HCT116 (cell line): Measurements from ENCODE around the gene LRRTM4. TPM values are rescaled to one million over a fixed set of nuclear protein-coding genes. Genes with fewer than 3 reads are reported as not detected.

Experiments used
- ATAC-seq: fragments of 200-7000 bp; cut with Tn5 transposase; 2 replicates; pipeline ENCODE4 v1.9.1; 2020; ENCODE audit warnings: mild to moderate bottlenecking, moderate library complexity
- BruUV-seq: library from RNA; stranded (reverse); fragments of 400-500 nt; replicated peaks from 2 replicates; lab custom pipeline; 2021; lab: Mats Ljungman, UMichigan
- CTCF ChIA-PET: fragments of 300-600 bp; sonication (Branson Sonifier 250); formaldehyde crosslinking; loops from one replicate; lab custom pipeline; 2021; ENCODE audit warnings: antibody characterized with exemption; lab: Charles Lee
- POLR2A ChIA-PET: fragments of 300-600, 350-600 bp; sonication (Branson Sonifier 250); formaldehyde crosslinking; loops from one replicate; lab custom pipeline; 2021; ENCODE audit warnings: antibody characterized with exemption; lab: Charles Lee
- RAD21 ChIA-PET, 2 experiments: fragments of 300-600 bp; sonication (Branson Sonifier 250); formaldehyde crosslinking; loops; one replicate each; lab custom pipeline; 2023; ENCODE audit warnings: low total read pairs in 2 of 2; ENCODE audit not compliant: uncharacterized antibody in 2 of 2, unreplicated experiment in 2 of 2, low non-redundant PET in 1 of 2; lab: Charles Lee
- DNase-seq: peaks from one replicate; pipeline ENCODE4 v3.0.0-alpha.2; 2010; ENCODE audit warnings: low read depth, low spot score
- H2AFZ ChIP-seq: fragments of 200-600 bp; shearing (Covaris generic), sonication (generic); 2 replicates; pipeline ENCODE4 v1.6.1; 2017; ENCODE audit warnings: low read depth, mixed run types, mixed read lengths, antibody characterized with exemption, low read length; ENCODE audit not compliant: poor library complexity, severe bottlenecking
- H3K27ac ChIP-seq: 2 replicates; pipeline ENCODE4 v1.5.1; 2012; ENCODE audit warnings: low read depth, low read length
- H3K27me3 ChIP-seq: fragments of 200-600 bp; sonication (generic); 2 replicates; pipeline ENCODE4 v1.6.1; 2016; ENCODE audit warnings: mixed run types, low read length, mixed read lengths; ENCODE audit not compliant: insufficient read depth
- H3K36me3 ChIP-seq, 2 experiments: fragments of 200-500 bp in 1 of 2; fragments of 200-600 bp in 1 of 2; sonication (Bioruptor generic) in 1 of 2; sonication (generic) in 1 of 2; 2 replicates each; pipeline versions ENCODE4 v1.5.1 to v1.6.1; 2014 to 2016; ENCODE audit warnings: low read length in 2 of 2, inconsistent platforms in 1 of 2, mixed read lengths in 1 of 2, mixed run types in 1 of 2; ENCODE audit not compliant: insufficient read depth in 2 of 2, control insufficient read depth in 1 of 2
- H3K4me1 ChIP-seq, 2 experiments: fragments of 200-600 bp in 1 of 2; sonication (generic) in 1 of 2; 2 replicates each; pipeline versions ENCODE4 v1.5.1 to v1.6.1; 2012 to 2017; ENCODE audit warnings: low read length in 2 of 2, inconsistent platforms in 1 of 2, mild to moderate bottlenecking in 1 of 2, mixed read lengths in 1 of 2, mixed run types in 1 of 2, moderate library complexity in 1 of 2; ENCODE audit not compliant: insufficient read depth in 2 of 2, control insufficient read depth in 1 of 2
- H3K4me2 ChIP-seq: fragments of 200-600 bp; sonication (generic); 2 replicates; pipeline ENCODE4 v1.6.1; 2017; ENCODE audit warnings: mixed run types, low read length, mixed read lengths
- H3K4me3 ChIP-seq, 2 experiments: fragments of 200-600 bp in 1 of 2; sonication (generic) in 1 of 2; replicated peaks in 1 of 2; 2 replicates each; pipeline ENCODE4 v1.5.1; 2011 to 2016; ENCODE audit warnings: low read length in 2 of 2, control low read depth in 1 of 2, low read depth in 1 of 2, mild to moderate bottlenecking in 1 of 2, mixed read lengths in 1 of 2, mixed run types in 1 of 2
- H3K79me2 ChIP-seq: fragments of 200-600 bp; sonication (generic); 2 replicates; pipeline ENCODE4 v1.6.1; 2017; ENCODE audit warnings: mild to moderate bottlenecking, mixed run types, low read length, moderate library complexity, mixed read lengths; ENCODE audit not compliant: insufficient read depth
- H3K9ac ChIP-seq: fragments of 200-600 bp; sonication (generic); 2 replicates; pipeline ENCODE4 v1.6.1; 2016; ENCODE audit warnings: low read length, mixed read lengths
- H3K9me2 ChIP-seq: fragments of 200-600 bp; sonication (generic), shearing (Covaris generic); 2 replicates; pipeline ENCODE4 v1.6.1; 2017; ENCODE audit warnings: mixed run types, mild to moderate bottlenecking, moderate library complexity; ENCODE audit not compliant: insufficient read depth
- H3K9me3 ChIP-seq, 2 experiments: fragments of 200-500 bp in 1 of 2; fragments of 200-600 bp in 1 of 2; sonication (Bioruptor generic) in 1 of 2; sonication (generic) in 1 of 2; 2 replicates each; pipeline ENCODE4 v1.6.1; 2014 to 2017; ENCODE audit warnings: low read length in 2 of 2, mixed read lengths in 2 of 2, inconsistent platforms in 1 of 2, low read depth in 1 of 2, mild to moderate bottlenecking in 1 of 2, mixed run types in 1 of 2, moderate library complexity in 1 of 2; ENCODE audit not compliant: control insufficient read depth in 1 of 2, insufficient read depth in 1 of 2
- H4K20me1 ChIP-seq: fragments of 200-600 bp; sonication (generic), shearing (Covaris generic); 2 replicates; pipeline ENCODE4 v1.6.1; 2017; ENCODE audit warnings: mixed run types, mild to moderate bottlenecking, moderate library complexity; ENCODE audit not compliant: insufficient read depth
- ATF3 ChIP-seq: IDR thresholded peaks from 2 replicates; pipeline ENCODE4 v1.6.1; 2012
- CBX3 ChIP-seq: IDR thresholded peaks from 2 replicates; pipeline ENCODE4 v1.6.1; 2012; ENCODE audit warnings: low read depth
- EGR1 ChIP-seq: IDR thresholded peaks from 2 replicates; pipeline ENCODE4 v1.6.1; 2012; ENCODE audit warnings: low read depth
- ELF1 ChIP-seq: IDR thresholded peaks from 2 replicates; pipeline ENCODE4 v1.6.1; 2012; ENCODE audit warnings: low read depth, borderline replicate concordance
- EZH2 ChIP-seq: fragments of 200-600 bp; sonication (generic); IDR thresholded peaks from 2 replicates; pipeline ENCODE4 v1.6.1; 2017; ENCODE audit warnings: antibody characterized with exemption, mixed run types
- EZH2phosphoT487 ChIP-seq: fragments of 200-600 bp; IDR thresholded peaks from 2 replicates; pipeline ENCODE4 v1.6.1; 2018; ENCODE audit warnings: antibody characterized with exemption, borderline replicate concordance
- FOSL1 ChIP-seq: IDR thresholded peaks from 2 replicates; pipeline ENCODE4 v1.6.1; 2012; ENCODE audit warnings: low read depth
- JUND ChIP-seq: IDR thresholded peaks from 2 replicates; pipeline ENCODE4 v1.6.1; 2012
- MAX ChIP-seq: IDR thresholded peaks from 2 replicates; pipeline ENCODE4 v1.6.1; 2012
- POLR2A ChIP-seq: IDR thresholded peaks from 2 replicates; pipeline ENCODE4 v1.7.0; 2011; ENCODE audit warnings: borderline replicate concordance; ENCODE audit not compliant: insufficient read depth, insufficient read length; ENCODE audit errors: extremely low read depth
- POLR2AphosphoS5 ChIP-seq: IDR thresholded peaks from 2 replicates; pipeline ENCODE4 v1.6.1; 2011; ENCODE audit warnings: mild to moderate bottlenecking, low read depth, low read length, moderate library complexity
- SIN3A ChIP-seq: IDR thresholded peaks from 2 replicates; pipeline ENCODE4 v1.6.1; 2012; ENCODE audit warnings: low read depth
- SP1 ChIP-seq: IDR thresholded peaks from 2 replicates; pipeline ENCODE4 v1.6.1; 2012; ENCODE audit warnings: low read depth
- SRF ChIP-seq: IDR thresholded peaks from 2 replicates; pipeline ENCODE4 v1.6.1; 2012; ENCODE audit warnings: low read depth
- YY1 ChIP-seq: IDR thresholded peaks from 2 replicates; pipeline ENCODE4 v1.6.1; 2011; ENCODE audit warnings: low read length, low read depth, moderate library complexity, mild to moderate bottlenecking; ENCODE audit not compliant: insufficient replicate concordance; ENCODE audit errors: extremely low read depth
- ZFX ChIP-seq: fragments of 450-650 bp; IDR thresholded peaks from 2 replicates; pipeline ENCODE4 v1.6.1; 2017
- ZNF274 ChIP-seq: fragments of 200-500 bp; sonication (Bioruptor generic); IDR thresholded peaks from 2 replicates; pipeline ENCODE4 v1.6.1; 2014; ENCODE audit warnings: mild to moderate bottlenecking, low read depth, low read length, inconsistent platforms
- intact Hi-C: fragments of 100-400 bp; cut with micrococcal nuclease; formaldehyde crosslinking; loops from 2 replicates; pipeline ENCODE4 v1.10.0; 2022
- total RNA-seq: library from RNA; stranded (reverse); gene quantifications from one replicate; pipeline ENCODE4 v1.2.1, GENCODE V29; 2021; ENCODE audit not compliant: unreplicated experiment

Gene LRRTM4
- total RNA-seq, 1 experiment from 2014 or later, result 0.25 TPM

GRCh38 chr2:77370511-77370910, 151.7 kb downstream of the LRRTM4 start:
- DNase-seq, result no peak
- ATAC-seq, result no peak
- no peak overlapping the region for H2AFZ ChIP-seq
- ChIA-PET POLR2A (no interaction called here), RAD21 (no interaction called here), CTCF (no interaction called here)
- H3K4me1 ChIP-seq, result no peaks in the 10 kb centered on the region
- H3K36me3 ChIP-seq, result no peaks in the 10 kb centered on the region
- no peak overlapping the region for H3K4me2 ChIP-seq
- no peak overlapping the region for H3K27ac ChIP-seq
- no peaks in the 10 kb centered on the region for H3K27me3 ChIP-seq
- no peaks in the 10 kb centered on the region for H4K20me1 ChIP-seq
- no TSS peak for BruUV-seq
- no peaks in the 10 kb centered on the region for H3K9me2 ChIP-seq
- H3K9me3 ChIP-seq, result peaks cover 4 to 16% of the 10 kb centered on the region in 2 experiments; a peak in 3 of 4 replicates
- no peaks in the 10 kb centered on the region for H3K79me2 ChIP-seq
- intact Hi-C loops, result no loop called here
- TF ChIP-seq ZNF274 (no peak), EZH2phosphoT487 (no peak), ELF1 (no peak), SIN3A (no peak), EZH2 (no peak), MAX (no peak), ATF3 (no peak), SP1 (no peak), EGR1 (no peak), CBX3 (no peak), JUND (no peak), YY1 (no peak), SRF (no peak), POLR2A (no peak), ZFX (no peak), FOSL1 (no peak), POLR2AphosphoS5 (no peak)
- no peak overlapping the region for H3K9ac ChIP-seq
- H3K4me3 ChIP-seq, result no peak overlapping the region
